GM21786 (cell line): Measurements from ENCODE around the gene SLC25A2.
"Not testable (repeated sequence)": the region's sequence is repeated elsewhere in the genome, so short reads cannot be mapped to it uniquely, and the experiment has no call there.

Source experiments
- ATAC-seq: cut with Tn5 transposase; IDR thresholded peaks from one replicate; pipeline ENCODE4 v1.9.1; 2021; ENCODE audit not compliant: unreplicated experiment

SLC25A2 gene

GRCh38 chr5:141316963-141317362, 13.1 kb upstream of the SLC25A2 start:
- ATAC-seq, result not testable (repeated sequence)

DNA sequence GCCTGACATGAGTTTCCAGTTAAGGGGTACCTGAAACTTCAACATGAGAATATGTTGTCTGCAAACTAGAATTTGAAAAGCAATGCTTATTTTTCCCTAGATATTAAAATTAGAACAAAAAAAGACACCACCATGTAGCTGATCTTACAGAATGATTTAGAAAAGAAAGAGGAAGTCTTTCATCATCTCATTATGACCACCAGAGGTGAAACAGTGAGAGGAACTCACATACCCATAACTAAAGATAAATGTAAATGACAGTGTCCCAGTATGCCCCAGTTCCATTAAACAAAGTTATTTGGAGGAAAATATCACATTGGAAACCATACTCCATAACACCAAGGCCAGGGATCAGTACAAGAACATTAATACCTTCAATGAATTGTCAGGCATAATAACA, 9.9 kb upstream of the SLC25A2 start:
- ATAC-seq, result no peak

DNA sequence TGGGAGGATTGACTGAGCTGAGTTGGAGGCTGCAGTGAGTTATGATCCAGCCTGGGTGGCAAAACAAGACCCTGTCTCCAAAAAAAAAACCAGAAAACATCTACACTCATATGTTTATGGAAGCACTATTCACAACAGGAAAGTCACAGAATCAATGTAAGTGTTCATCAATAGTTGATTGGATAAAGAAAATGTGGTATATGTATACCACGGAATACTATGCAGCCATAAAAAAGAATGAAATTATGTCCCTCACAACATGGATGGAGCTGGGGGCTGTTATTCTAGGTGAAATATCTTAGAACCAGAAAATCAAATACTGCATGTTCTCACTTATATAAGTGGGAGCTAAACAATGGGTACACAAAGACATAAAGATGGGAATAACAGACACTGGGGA, 2.8 kb upstream of the SLC25A2 start:
- no peak for ATAC-seq

DNA sequence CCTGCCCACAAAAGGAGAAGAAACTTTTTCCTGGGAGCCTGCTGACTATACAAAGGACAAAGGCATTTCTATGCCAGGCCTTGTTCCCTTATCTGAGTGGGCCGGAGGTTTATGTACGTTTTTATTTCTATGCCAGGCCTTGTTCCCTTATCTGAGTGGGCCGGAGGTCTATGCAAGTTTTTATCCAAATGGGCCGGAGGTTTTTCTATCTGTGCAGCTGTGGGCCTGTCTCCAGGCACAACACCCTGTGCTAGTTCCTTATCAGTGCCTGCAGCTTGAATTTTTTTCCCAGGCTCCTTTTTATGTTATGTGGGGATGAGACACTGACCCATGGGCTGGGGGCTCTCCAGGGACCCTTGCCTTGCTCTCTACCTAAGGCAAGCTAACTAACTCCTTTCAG, 5.5 kb downstream of the SLC25A2 start:
- ATAC-seq, result no peak

- ATAC-seq, result no peak
Observed at GRCh38 chr5:141272906-141273305, 30.9 kb downstream of the SLC25A2 start.

GRCh38 chr5:141269195-141269594, 34.7 kb downstream of the SLC25A2 start:
- ATAC-seq, result no peak

DNA sequence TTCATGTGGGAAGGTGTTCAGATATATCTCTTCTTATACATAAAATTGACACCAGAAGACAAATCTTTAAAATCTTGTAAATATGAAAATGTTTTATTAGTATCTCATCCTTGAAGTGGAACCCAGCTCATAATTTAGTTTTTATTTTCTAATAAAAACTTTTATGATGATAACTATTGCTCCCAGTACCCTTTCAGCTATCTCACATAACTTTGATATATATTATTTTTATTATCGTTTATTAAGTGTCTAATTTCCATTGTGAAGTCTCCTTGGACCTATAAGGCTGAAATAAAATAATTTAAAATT, 42.7 kb downstream of the SLC25A2 start:
- no peak for ATAC-seq

GRCh38 chr5:141260458-141261237, 43.2 kb downstream of the SLC25A2 start:
- ATAC-seq, result no peak

DNA sequence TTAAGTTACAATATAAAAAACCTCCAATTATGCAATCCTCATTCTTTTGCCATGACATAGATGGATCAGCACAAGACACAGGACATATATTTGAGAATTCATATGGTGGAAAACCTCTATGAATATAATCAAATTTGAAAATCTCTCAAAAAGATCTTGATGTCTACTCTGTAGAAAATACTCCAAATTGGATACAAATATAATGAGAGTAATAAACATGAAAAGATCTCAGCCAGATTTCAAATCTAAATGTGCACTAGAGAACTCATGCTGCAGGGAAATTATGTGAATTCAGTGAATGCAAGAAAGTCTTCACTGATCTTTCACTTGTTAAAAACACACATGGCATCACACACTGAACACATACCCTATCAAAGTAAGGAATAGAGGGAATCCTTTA, 44.9 kb downstream of the SLC25A2 start:
- ATAC-seq, result no peak

- no peak for ATAC-seq
Observed at GRCh38 chr5:141258464-141258863, 45.4 kb downstream of the SLC25A2 start.
